ENCODE data around the gene RANBP2.
"Not testable (repeated sequence)": the region's sequence is repeated elsewhere in the genome, so short reads cannot be mapped to it uniquely, and the experiment has no call there.

The RANBP2 gene
- long read RNA-seq, donor 1, result 0 reads
- long read RNA-seq, donor 2, partial matches to known transcripts, result 6 of 6 reads
- long read RNA-seq, donor 2, other reads (novel, unspliced or antisense), result 0 of 6 reads
- long read RNA-seq, donor 3, full-length matches to known transcripts, result 1 of 1 reads
- long read RNA-seq, donor 3, partial matches to known transcripts, result 0 of 1 reads
- long read RNA-seq, donor 3, other reads (novel, unspliced or antisense), result 0 of 1 reads
- long read RNA-seq, donor 4, partial matches to known transcripts, result 12 of 12 reads
- long read RNA-seq, donor 4, other reads (novel, unspliced or antisense), result 0 of 12 reads
- long read RNA-seq, donor 5, partial matches to known transcripts, result 9 of 9 reads
- long read RNA-seq, donor 5, other reads (novel, unspliced or antisense), result 0 of 9 reads
- long read RNA-seq, donor 6, partial matches to known transcripts, result 15 of 15 reads
- long read RNA-seq, donor 6, other reads (novel, unspliced or antisense), result 0 of 15 reads
- long read RNA-seq, donor 7, partial matches to known transcripts, result 37 of 37 reads
- long read RNA-seq, donor 7, other reads (novel, unspliced or antisense), result 0 of 37 reads
- long read RNA-seq, donor 8, partial matches to known transcripts, result 17 of 17 reads
- long read RNA-seq, donor 8, other reads (novel, unspliced or antisense), result 0 of 17 reads

DNA sequence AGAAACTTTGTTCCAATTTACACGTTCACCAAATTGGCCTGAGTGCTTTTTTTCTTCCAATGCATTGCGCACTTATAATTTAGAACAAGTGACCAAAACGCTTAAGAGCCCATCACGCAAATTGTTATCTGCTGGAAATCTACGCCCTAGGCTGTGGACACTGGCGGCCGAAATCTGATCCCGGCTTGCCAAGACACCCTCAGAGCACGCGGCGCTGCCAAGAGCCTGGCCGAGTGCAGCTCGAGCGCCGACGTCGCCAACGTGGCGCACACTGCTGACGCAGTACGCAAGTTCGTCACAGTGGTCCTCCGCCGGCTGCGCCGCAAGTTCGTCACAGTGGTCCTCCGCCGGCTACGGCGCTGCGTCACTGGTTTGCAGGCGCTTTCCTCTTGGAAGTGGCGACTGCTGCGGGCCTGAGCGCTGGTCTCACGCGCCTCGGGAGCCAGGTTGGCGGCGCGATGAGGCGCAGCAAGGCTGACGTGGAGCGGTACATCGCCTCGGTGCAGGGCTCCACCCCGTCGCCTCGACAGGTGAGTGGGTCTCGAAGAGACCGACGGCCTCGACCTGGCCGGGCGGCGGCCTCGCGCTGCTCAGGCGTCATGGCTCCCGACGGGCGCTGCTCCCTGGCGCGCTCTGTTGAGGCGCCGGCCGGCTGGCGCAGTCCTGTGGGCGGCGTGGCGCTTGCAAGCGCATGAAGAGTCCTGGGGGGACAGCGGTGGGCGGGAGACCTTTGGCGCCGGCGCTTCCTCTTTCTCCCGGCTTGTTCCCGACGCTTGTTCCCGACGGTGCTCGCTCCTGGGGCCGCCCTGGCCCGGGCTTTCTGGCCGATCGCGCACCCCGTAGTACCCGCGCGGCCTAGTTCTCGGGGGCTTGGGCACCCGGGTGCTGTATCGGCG, at the start of gene RANBP2:
Gene RANBP2 (plus strand): TSS at position 334 of the 896 bp plus-strand sequence. CDS start 125 bp downstream, at position 459.
- peak; percentile 99 for DNase-seq

DNA sequence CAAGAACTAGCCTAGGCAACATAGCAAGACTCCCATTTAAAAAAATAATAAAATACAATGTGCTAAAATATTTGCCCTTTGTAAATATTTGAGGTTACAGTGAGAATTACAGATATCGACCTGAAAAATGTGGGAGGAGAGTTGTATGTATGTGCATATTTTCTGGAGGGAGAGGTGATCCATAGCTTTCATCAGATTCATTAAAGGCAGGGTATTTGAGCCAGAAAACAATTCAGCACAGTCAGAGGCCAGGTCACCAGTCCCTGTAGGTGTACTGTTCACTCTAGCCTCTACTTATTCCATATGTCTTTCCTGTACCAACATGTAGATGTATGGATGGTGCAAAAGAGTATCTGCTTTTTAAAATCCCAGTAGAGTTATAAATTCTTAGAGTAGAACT, 49.0 kb upstream of the RANBP2 start:
- not testable (repeated sequence) for DNase-seq

DNA sequence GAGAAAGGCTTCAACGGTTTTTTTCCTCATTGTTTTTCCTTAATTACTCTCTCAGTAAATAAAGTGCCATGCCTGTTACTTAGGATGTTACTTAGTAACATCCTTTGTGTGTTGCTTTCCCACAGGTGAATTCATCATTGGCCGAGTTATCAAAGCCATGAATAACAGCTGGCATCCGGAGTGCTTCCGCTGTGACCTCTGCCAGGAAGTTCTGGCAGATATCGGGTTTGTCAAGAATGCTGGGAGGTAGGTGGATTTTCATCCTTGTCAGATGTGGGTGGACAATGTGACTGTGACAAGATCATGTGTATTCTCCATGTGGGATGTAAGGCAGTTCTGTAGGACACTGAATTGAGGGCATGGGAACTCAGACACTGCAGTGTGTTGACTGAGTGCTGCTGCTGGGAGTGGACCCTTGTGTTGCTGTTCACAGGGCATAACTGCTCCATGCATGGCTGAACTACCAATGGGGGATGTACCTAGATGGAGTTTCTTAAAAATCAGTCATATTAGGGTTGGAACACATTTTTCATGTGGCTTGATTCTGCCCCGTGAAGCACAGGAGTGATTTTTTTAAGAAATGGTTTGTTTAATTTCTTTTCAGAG, 47.0 kb upstream of the RANBP2 start:
- DNase-seq, result not testable (repeated sequence)

DNA sequence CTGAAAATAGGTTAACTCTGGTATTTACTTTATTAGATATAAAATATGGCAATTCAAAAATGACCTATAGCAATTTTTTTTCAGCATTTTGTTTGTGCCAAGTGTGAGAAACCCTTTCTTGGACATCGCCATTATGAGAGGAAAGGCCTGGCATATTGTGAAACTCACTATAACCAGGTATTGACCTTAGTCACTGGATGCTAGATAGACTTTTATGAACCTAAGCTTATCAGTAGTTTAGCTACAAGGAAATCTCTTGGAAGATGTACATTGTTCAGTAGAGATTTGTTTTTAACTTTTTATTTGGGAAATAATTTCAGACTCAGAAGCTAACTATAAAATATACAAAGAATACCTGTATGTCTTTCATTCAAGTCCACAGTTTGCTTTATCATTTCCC, 42.8 kb upstream of the RANBP2 start:
- not testable (repeated sequence) for DNase-seq

DNA sequence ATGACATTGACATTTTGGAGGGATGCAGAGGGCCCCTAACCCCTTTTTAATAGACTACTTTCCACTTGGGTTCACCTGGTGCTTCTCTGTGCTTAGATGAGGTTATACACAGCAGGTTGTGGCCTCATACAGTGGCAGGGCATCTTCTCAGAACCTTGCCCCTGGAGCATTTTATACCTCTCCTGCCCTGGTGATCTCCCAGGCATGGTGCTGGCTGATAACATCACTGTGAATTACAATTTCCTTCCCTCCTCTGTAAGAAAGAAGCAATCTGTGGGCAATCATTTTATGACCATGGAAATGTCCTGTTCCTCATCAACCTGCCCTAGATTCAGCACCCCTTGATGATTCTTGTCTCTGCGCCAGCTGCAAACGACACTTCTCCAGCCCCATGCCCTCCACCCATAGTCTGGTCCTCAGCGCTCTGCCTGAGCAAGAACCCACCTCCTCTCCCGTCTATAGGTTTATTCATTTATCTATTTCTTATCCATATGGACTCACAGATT, 42.0 kb upstream of the RANBP2 start:
- not testable (repeated sequence) for DNase-seq

DNA sequence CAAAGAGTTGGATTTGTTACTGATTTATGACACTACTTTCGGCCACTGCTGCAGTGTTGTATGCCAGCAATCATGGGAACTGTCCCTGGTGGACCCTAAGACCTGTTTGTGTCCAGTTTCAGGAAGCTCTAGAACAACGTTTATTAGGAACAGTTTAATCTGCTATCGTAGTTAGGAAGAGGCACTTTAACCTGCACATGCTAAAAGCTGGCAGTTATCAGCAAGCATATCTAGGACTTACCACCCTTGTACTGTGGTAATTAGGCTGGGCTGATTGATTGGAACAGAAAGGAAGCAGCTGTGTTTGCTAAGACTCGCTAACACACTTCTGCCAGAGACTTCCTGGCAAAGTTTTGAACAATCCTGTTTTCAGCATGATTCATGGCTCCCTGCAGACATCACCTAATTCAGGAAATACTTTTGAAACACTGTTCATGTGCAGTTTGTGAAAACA, 41.1 kb upstream of the RANBP2 start:
- not testable (repeated sequence) for DNase-seq

DNA sequence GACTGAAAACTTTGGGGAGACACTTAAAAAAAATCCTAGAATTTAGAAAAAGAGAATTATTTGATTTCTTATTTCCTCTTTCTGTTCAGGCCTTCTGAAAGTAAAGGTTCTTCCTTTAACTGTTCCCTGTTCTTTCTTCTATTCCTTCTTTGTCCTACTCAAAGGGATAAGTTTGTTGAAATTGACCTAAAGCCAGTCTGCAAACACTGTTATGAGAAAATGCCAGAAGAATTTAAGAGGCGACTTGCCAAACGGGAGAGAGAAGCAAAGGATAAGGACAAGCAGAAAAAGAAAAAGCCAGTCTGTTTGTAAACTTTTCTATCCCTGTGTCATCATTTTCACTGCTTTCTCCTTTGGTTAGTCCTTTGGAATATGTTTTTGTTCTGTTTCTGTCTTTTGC, 38.5 kb upstream of the RANBP2 start:
- DNase-seq, result not testable (repeated sequence)

DNA sequence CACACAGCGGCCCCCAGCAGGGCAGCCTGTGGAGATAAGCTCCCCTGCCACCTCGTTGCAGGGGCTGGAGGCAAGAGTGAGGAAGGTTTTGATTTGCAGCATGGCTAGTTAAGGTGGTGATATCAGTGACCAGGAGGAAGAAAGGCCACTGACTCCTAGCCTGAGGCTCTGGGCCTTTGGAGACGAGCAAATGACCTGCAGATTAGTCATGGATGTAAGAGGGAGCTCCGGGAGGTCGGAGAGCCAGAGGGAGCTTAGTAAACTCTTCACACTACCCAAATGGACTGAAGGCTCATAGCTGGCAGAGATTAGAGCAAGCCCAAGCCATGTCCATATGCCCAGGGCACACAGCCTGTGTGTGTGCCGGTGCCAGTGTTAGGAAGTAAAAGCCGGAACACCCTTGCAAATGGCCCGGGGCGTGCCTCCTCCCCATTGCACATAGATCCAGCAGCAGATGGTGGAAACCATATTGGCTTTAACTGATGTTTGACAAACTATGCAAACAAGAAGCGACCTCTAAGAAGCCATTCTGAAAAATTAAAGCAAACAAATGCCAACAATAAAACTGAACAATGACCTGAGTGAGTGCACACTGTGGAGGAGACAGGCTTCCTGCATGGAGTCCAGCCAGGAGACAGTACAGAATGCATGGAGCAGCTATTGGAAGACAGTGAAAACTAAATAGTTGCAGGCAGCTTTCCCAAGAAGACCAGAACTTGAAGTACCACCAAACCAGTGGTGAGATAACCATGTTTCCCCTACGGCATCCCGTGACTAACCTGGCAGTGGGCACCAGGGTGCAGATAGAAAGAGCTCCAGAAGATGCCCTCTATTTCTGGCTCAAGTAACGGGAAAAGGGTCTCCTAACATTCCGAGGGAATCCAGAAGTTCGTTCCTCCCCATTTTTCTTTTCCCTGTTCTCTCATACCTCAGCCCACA, 30.2 kb upstream of the RANBP2 start:
- not testable (repeated sequence) for DNase-seq

DNA sequence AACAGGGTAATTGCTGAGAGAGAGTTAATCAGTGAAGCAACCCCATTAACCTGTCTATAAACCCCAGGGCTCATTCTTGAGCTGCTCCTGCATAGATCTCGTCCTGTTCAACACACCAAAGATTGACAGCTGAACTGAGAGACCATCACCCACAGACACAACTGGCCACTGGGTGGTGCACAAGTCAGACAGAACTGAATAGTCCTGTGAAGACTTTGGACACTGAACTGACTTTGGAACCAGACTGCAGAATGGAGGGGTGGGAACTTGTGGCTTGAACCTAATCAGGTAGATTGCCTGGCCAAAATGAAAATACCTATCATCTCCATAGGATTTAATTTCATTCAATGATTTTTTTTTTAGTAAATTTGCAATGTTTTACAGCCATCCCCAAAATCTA, 29.3 kb upstream of the RANBP2 start:
- not testable (repeated sequence) for DNase-seq

DNA sequence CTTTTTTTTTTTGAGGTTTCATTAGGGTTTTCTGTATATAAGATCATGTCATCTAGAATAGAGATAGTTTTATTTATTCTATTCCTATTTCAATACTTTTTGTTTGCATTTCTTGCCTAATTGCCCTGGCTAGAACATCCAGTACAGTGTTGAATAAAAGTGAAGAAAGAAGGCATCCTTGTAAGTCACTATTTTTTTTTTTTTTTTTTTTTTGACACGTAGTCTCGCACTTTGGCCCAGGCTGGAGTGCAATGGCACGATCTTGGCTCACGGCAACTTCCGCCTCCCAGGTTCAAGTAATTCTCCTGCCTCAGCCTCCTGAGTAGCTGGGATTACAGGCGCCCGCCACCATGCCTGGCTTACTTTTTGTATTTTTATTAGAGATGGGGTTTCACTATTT, 27.8 kb upstream of the RANBP2 start:
- no peak for DNase-seq

DNA sequence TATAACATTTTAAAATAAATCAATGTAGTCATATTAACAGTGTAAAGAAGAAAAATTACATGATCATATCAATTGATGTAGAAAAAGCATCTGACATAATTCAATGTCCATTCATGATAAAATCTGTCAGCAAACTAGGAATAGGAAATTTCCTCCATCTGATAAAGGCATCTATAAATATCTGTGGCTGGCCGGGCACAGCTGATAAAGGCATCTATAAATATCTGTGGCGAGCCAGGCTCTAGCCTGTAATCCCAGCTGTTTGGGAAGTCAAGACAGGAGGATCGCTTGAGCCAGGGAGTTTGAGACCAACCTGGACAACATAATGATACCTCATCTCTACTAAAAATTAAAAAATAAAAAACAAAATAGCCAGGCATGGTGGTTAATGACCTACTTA, 18.1 kb upstream of the RANBP2 start:
- no peak for DNase-seq

DNA sequence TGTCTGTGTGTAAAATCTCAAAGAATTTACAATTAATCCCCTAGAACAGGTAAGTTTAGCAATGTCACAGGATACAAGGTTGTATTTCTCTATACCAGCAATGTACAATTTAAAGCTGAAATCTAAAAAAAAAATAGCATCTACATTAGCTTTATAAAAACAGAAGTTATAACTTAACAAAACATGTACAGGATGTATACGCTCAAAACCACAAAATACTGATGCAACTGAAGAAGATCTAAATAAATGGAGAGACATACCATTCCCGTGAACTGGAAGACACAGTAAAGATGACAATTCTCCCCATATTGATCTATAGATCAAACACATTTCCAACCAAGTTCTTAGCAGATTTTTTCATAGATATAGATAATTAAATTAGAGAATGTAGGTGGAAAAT, 17.5 kb upstream of the RANBP2 start:
- DNase-seq, result no peak

DNA sequence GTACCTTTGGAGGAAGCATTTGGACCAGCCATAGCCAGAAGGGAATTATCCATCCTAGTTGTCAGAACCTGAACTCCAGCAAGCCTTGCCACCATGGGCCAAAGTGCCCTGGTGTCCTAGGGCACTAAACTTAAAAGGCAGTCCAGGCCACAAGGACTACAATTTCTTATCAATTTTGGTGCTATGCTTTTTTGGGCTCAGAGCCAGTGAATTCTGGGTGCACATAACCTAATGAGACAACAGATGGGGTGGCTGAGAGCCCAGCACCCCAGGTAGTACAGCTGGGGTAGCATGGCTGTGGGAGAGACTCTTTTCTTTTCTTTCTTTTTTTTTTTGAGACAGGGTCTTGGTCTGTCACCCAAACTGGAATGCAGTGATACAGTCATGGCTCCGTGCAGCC, 14.4 kb upstream of the RANBP2 start:
- DNase-seq, result no peak

DNA sequence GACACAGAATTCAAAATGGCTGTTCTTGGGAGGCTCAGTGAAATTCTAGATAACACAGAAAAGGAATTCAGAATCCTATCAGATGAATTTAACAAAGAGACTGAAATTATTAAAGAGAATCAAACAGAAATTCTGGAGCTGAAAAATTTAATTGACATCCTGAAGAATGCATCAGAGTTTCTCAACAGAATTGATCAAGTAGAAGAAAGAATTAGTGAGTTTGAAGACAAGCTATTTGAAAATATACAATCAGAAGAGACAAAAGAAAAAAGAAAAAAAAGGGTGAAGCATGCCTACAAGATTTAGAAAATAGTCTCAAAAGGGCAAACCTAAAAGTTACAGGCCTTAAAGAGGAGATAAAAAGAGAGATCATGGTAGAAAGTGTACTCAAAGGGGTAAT, 12.0 kb upstream of the RANBP2 start:
- DNase-seq, result no peak

DNA sequence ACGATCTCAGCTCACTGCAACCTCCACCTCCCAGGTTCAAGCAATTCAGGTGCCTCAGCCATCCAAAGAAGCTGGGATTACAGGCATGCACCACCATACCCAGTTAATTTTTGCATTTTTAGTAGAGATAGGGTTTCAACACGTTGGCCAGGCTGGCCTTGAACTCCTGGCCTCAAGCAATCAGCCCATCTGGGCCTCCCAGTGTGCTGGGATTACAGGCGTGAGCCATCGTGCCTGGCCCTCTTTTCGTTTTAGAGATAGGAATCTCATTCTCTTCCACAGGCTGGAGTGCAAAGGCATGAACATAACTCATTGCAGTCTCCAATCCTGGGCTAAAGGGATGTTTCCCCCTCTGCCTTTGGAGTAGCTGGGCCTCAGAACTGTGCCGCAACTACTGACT, 2.3 kb upstream of the RANBP2 start:
- not testable (repeated sequence) for DNase-seq

DNA sequence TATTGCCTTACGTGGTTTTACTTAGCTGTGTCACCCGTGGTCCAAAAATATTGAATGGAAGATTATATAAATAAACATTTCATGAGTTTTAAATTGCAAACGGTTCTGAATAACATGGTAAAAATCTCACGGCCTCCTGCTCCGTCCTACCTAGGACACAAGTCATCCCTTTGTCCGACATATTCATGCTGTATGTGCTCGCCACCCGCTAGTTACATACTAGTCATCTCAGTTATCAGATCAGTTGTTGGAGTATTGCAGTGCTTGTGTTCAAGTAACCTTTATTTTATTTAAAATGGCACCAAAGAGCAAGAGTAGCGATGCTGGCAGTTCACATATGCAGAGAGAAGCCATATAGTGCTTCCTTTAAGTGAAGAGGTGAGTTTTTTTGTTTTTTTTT, 6.8 kb downstream of the RANBP2 start:
- DNase-seq, result not testable (repeated sequence)

DNA sequence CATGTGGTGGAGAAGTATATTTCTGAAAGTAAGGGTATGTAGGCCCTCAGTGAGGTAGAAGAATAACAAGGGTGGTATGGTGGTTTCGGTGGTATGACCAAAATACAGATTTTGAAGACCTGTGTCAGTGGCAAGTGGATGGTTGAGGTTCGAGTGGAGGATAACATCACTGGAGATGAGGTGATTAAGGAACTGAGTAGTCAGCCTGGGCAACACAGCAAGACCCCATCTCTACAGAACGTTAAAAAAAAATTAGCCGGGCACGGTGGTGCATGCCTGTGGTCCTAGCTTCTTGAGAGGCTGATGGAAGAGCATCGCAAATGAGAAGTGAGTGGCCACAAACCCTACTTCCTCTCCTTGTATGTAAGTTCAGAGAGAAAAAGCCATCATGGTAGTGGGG, 15.4 kb downstream of the RANBP2 start:
- DNase-seq, result not testable (repeated sequence)

DNA sequence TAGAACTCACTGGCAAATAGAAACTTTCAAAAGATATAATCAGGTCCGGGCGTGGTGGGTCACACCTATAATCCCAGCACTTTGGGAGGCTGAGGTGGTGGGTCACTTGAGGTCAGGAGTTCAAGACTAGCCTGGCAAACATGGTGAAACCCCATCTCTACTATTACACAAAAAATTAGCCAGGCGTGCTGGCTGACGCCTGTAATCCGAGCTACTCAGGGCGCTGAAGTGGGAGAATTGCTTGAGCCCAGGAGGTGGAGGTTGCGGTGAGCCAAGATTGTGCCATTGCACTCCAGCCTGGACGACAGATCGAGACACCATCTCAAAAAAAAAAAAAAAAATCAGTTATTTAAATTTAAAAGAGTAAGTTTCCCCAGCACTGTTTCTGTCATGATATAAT, 38.7 kb downstream of the RANBP2 start:
- DNase-seq, result not testable (repeated sequence)

DNA sequence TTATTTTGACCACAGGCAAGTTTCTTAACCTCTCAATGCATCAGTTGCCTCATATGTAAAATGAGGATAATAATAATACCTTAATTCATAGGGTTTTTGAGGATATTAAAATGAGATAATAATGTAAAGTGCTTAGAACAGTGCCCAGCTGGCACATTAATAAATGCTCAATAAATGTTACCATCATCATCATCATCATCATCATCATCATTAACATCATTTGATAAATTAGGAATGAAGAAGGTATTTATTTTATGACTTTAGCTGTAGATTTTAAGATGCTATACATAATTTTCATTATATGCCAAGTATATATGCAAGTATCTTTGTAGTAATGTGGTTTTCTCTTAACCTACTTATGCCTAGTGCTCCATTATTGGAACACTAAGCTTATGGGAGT, 43.3 kb downstream of the RANBP2 start:
- not testable (repeated sequence) for DNase-seq

DNA sequence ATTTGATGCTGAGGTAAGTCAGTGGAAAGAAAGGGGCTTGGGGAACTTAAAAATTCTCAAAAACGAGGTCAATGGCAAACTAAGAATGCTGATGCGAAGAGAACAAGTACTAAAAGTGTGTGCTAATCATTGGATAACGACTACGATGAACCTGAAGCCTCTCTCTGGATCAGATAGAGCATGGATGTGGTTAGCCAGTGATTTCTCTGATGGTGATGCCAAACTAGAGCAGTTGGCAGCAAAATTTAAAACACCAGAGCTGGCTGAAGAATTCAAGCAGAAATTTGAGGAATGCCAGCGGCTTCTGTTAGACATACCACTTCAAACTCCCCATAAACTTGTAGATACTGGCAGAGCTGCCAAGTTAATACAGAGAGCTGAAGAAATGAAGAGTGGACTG, 47.4 kb downstream of the RANBP2 start:
- not testable (repeated sequence) for DNase-seq

DNA sequence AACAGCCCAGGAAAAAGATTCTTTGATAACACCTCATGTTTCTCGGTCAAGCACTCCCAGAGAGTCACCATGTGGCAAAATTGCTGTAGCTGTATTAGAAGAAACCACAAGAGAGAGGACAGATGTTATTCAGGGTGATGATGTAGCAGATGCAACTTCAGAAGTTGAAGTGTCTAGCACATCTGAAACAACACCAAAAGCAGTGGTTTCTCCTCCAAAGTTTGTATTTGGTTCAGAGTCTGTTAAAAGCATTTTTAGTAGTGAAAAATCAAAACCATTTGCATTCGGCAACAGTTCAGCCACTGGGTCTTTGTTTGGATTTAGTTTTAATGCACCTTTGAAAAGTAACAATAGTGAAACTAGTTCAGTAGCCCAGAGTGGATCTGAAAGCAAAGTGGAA, 48.6 kb downstream of the RANBP2 start:
- not testable (repeated sequence) for DNase-seq

Data from right kidney (tissue), 9 donors.